OCI-LY1 (cell line): ENCODE measurements around the gene RNF227.

Source experiments
- EZH2 ChIP-seq: fragments of 200-600 bp; sonication (generic), shearing (Covaris generic); IDR thresholded peaks from 2 replicates; pipeline ENCODE4 v1.8.0; 2017; ENCODE audit warnings: borderline replicate concordance, mixed run types, mild to moderate bottlenecking, antibody characterized with exemption, low read length, moderate library complexity, mixed read lengths
- TF ChIP-seq, protein P1 (sequence below): fragments of 200-600 bp; sonication (generic), shearing (Covaris generic); IDR thresholded peaks from 2 replicates; pipeline ENCODE4 v1.5.1; 2017; ENCODE audit warnings: mild to moderate bottlenecking, antibody characterized with exemption, low read length, moderate library complexity, mixed read lengths

DNA sequence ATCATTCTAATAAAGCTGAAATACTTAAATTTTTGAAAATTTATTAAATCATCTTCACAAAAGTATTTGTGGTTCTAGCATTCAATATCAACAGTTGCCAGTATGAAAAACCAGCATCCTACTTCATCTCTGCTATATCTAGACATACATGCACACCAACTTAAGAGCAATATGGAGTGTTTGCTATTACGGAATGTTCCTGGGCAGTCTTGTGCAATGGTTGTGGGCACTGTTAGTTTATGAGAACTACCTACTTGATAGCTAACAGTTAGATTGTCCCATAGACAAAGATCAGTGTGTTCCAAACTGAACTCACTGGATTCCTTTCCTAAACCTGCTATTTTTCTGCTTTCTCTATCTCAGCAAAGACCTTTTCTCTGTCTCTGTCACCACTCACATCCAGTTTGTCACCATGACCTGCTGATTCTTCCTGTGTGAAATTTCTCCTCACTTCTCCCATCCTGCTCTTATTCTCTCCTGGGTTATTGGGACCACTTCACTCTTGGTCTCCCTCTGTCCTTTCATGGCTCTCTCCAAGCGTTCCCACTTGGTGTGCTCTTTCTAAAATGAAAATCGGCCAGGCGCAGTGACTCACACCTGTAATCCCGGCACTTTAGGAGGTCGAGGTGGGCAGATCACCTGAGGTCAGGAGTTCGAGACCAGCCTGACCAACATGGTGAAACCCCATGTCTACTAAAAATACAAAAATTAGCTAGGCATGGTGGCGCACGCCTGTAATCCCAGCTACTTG is 43.6 kb upstream of the RNF227 start:
- TF ChIP-seq, protein P1, sequence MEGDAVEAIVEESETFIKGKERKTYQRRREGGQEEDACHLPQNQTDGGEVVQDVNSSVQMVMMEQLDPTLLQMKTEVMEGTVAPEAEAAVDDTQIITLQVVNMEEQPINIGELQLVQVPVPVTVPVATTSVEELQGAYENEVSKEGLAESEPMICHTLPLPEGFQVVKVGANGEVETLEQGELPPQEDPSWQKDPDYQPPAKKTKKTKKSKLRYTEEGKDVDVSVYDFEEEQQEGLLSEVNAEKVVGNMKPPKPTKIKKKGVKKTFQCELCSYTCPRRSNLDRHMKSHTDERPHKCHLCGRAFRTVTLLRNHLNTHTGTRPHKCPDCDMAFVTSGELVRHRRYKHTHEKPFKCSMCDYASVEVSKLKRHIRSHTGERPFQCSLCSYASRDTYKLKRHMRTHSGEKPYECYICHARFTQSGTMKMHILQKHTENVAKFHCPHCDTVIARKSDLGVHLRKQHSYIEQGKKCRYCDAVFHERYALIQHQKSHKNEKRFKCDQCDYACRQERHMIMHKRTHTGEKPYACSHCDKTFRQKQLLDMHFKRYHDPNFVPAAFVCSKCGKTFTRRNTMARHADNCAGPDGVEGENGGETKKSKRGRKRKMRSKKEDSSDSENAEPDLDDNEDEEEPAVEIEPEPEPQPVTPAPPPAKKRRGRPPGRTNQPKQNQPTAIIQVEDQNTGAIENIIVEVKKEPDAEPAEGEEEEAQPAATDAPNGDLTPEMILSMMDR: no peak
- no peak for TF ChIP-seq EZH2
